ENCODE results near the gene MYBPH.

GRCh38 chr1:203189951-203190352 lies 14.3 kb upstream of the MYBPH start:
- TF ChIP-seq CTCF (IDR thresholded peaks at IDR 0.05), result no peak
- TF ChIP-seq POLR2A (IDR thresholded peaks at IDR 0.05), result no peak
